ENCODE measurements around the gene ARHGEF12.

The ARHGEF12 gene

GRCh38 chr11:120400564-120401364, 64.6 kb downstream of the ARHGEF12 start:
- H3K27me3 Mint-ChIP-seq: peaks cover 15% of the 10 kb centered on the region
- no peaks in the 10 kb centered on the region for H3K36me3 Mint-ChIP-seq
- H3K9me3 Mint-ChIP-seq: no peaks in the 10 kb centered on the region
- no peaks in the 10 kb centered on the region for H3K4me1 Mint-ChIP-seq
- H3K27ac Mint-ChIP-seq: no peak overlapping the region
- no peak overlapping the region for H3K4me3 Mint-ChIP-seq

- Mint-ChIP-seq H3K27ac (no peak overlapping the region), H3K36me3 (no peaks in the 10 kb centered on the region), H3K4me3 (no peak overlapping the region), H3K9me3 (no peaks in the 10 kb centered on the region), H3K27me3 (peaks cover 11% of the 10 kb centered on the region), H3K4me1 (no peaks in the 10 kb centered on the region)
These were observed 65.3 kb downstream of the ARHGEF12 start for GRCh38 chr11:120401506-120401905.

- Mint-ChIP-seq H3K4me1 (no peaks in the 10 kb centered on the region), H3K27ac (no peak overlapping the region), H3K27me3 (peaks cover 5% of the 10 kb centered on the region), H3K9me3 (no peaks in the 10 kb centered on the region), H3K4me3 (no peak overlapping the region), H3K36me3 (no peaks in the 10 kb centered on the region)
These were observed 67.8 kb downstream of the ARHGEF12 start for GRCh38 chr11:120403966-120404365.

GRCh38 chr11:120404495-120404894, 68.3 kb downstream of the ARHGEF12 start:
- Mint-ChIP-seq H3K9me3 (no peaks in the 10 kb centered on the region), H3K4me1 (no peaks in the 10 kb centered on the region), H3K27ac (no peak overlapping the region), H3K4me3 (no peak overlapping the region), H3K36me3 (no peaks in the 10 kb centered on the region), H3K27me3 (peaks cover 5% of the 10 kb centered on the region)

GRCh38 chr11:120409655-120410054, 73.4 kb downstream of the ARHGEF12 start:
- H3K9me3 Mint-ChIP-seq: no peaks in the 10 kb centered on the region

GRCh38 chr11:120410622-120411380, 74.6 kb downstream of the ARHGEF12 start:
- no peaks in the 10 kb centered on the region for H3K4me1 Mint-ChIP-seq
- no peak overlapping the region for H3K27ac Mint-ChIP-seq
- H3K36me3 Mint-ChIP-seq: peaks cover 5% of the 10 kb centered on the region
- no peak overlapping the region for H3K4me3 Mint-ChIP-seq
- no peaks in the 10 kb centered on the region for H3K9me3 Mint-ChIP-seq
- H3K27me3 Mint-ChIP-seq: peaks cover 2% of the 10 kb centered on the region

More at GRCh38 chr11:120409655-120410054, 73.4 kb downstream of the ARHGEF12 start:
- Mint-ChIP-seq H3K36me3 (peaks cover 5% of the 10 kb centered on the region), H3K27me3 (peaks cover 2% of the 10 kb centered on the region), H3K4me3 (no peak overlapping the region), H3K27ac (no peak overlapping the region), H3K4me1 (no peaks in the 10 kb centered on the region)

GRCh38 chr11:120413480-120413879, 77.3 kb downstream of the ARHGEF12 start:
- H3K27ac Mint-ChIP-seq: no peak overlapping the region
- peaks cover 2% of the 10 kb centered on the region for H3K27me3 Mint-ChIP-seq
- no peak overlapping the region for H3K4me3 Mint-ChIP-seq
- H3K36me3 Mint-ChIP-seq: peaks cover 6% of the 10 kb centered on the region
- H3K4me1 Mint-ChIP-seq: no peaks in the 10 kb centered on the region
- no peaks in the 10 kb centered on the region for H3K9me3 Mint-ChIP-seq

GRCh38 chr11:120420572-120420971, 84.4 kb downstream of the ARHGEF12 start:
- Mint-ChIP-seq H3K4me3 (no peak overlapping the region), H3K27ac (no peak overlapping the region), H3K27me3 (peaks cover 2% of the 10 kb centered on the region), H3K36me3 (peaks cover 4% of the 10 kb centered on the region), H3K4me1 (peaks cover 9% of the 10 kb centered on the region), H3K9me3 (no peaks in the 10 kb centered on the region)

- H3K27ac Mint-ChIP-seq: no peak overlapping the region
- H3K27me3 Mint-ChIP-seq: peaks cover 2% of the 10 kb centered on the region
- peaks cover 9% of the 10 kb centered on the region for H3K4me1 Mint-ChIP-seq
- peaks cover 2% of the 10 kb centered on the region for H3K36me3 Mint-ChIP-seq
- no peaks in the 10 kb centered on the region for H3K9me3 Mint-ChIP-seq
- H3K4me3 Mint-ChIP-seq: no peak overlapping the region
These were observed 88.2 kb downstream of the ARHGEF12 start for GRCh38 chr11:120424185-120424969.

GRCh38 chr11:120424970-120425332, 88.7 kb downstream of the ARHGEF12 start:
- Mint-ChIP-seq H3K4me3 (no peak overlapping the region), H3K36me3 (peaks cover 2% of the 10 kb centered on the region), H3K4me1 (peaks cover 9% of the 10 kb centered on the region), H3K9me3 (no peaks in the 10 kb centered on the region), H3K27me3 (peaks cover 1% of the 10 kb centered on the region), H3K27ac (no peak overlapping the region)

- Mint-ChIP-seq H3K27ac (no peak overlapping the region), H3K27me3 (no peaks in the 10 kb centered on the region)
These were observed 89.3 kb downstream of the ARHGEF12 start for GRCh38 chr11:120425527-120425926.

GRCh38 chr11:120430146-120430545, 93.9 kb downstream of the ARHGEF12 start:
- no peaks in the 10 kb centered on the region for H3K9me3 Mint-ChIP-seq
- peaks cover 2% of the 10 kb centered on the region for H3K36me3 Mint-ChIP-seq
- H3K4me3 Mint-ChIP-seq: no peak overlapping the region
- peaks cover 18% of the 10 kb centered on the region for H3K4me1 Mint-ChIP-seq
- no peak overlapping the region for H3K27ac Mint-ChIP-seq
- H3K27me3 Mint-ChIP-seq: no peaks in the 10 kb centered on the region

More at GRCh38 chr11:120425527-120425926, 89.3 kb downstream of the ARHGEF12 start:
- Mint-ChIP-seq H3K4me1 (peaks cover 9% of the 10 kb centered on the region), H3K36me3 (no peaks in the 10 kb centered on the region), H3K9me3 (no peaks in the 10 kb centered on the region), H3K4me3 (no peak overlapping the region)

GRCh38 chr11:120431633-120432032, 95.4 kb downstream of the ARHGEF12 start:
- Mint-ChIP-seq H3K27me3 (no peaks in the 10 kb centered on the region), H3K9me3 (no peaks in the 10 kb centered on the region), H3K4me1 (peaks cover 18% of the 10 kb centered on the region), H3K36me3 (peaks cover 2% of the 10 kb centered on the region), H3K27ac (peak overlapping the region; percentile 51), H3K4me3 (no peak overlapping the region)

- H3K9me3 Mint-ChIP-seq: no peaks in the 10 kb centered on the region
- peaks cover 2% of the 10 kb centered on the region for H3K36me3 Mint-ChIP-seq
- peak overlapping the region; percentile 3 for H3K4me3 Mint-ChIP-seq
- peaks cover 18% of the 10 kb centered on the region for H3K4me1 Mint-ChIP-seq
- peak overlapping the region; percentile 51 for H3K27ac Mint-ChIP-seq
- H3K27me3 Mint-ChIP-seq: no peaks in the 10 kb centered on the region
These were observed 96.1 kb downstream of the ARHGEF12 start for GRCh38 chr11:120432056-120433018.

GRCh38 chr11:120441592-120441991, 105.4 kb downstream of the ARHGEF12 start:
- no peaks in the 10 kb centered on the region for H3K4me1 Mint-ChIP-seq
- no peak overlapping the region for H3K27ac Mint-ChIP-seq
- H3K9me3 Mint-ChIP-seq: no peaks in the 10 kb centered on the region
- H3K36me3 Mint-ChIP-seq: no peaks in the 10 kb centered on the region
- H3K27me3 Mint-ChIP-seq: no peaks in the 10 kb centered on the region
- H3K4me3 Mint-ChIP-seq: no peak overlapping the region
